ENCODE data around the gene NECAP2.

- TF ChIP-seq, protein P1, sequence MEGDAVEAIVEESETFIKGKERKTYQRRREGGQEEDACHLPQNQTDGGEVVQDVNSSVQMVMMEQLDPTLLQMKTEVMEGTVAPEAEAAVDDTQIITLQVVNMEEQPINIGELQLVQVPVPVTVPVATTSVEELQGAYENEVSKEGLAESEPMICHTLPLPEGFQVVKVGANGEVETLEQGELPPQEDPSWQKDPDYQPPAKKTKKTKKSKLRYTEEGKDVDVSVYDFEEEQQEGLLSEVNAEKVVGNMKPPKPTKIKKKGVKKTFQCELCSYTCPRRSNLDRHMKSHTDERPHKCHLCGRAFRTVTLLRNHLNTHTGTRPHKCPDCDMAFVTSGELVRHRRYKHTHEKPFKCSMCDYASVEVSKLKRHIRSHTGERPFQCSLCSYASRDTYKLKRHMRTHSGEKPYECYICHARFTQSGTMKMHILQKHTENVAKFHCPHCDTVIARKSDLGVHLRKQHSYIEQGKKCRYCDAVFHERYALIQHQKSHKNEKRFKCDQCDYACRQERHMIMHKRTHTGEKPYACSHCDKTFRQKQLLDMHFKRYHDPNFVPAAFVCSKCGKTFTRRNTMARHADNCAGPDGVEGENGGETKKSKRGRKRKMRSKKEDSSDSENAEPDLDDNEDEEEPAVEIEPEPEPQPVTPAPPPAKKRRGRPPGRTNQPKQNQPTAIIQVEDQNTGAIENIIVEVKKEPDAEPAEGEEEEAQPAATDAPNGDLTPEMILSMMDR (IDR thresholded peaks at IDR 0.05): no peak
- TF ChIP-seq POLR2AphosphoS5 (IDR thresholded peaks at IDR 0.05): no peak
- no peak for TF ChIP-seq POLR2A (IDR thresholded peaks at IDR 0.05; ENCODE audit: low read depth)
- TF ChIP-seq EP300 (IDR thresholded peaks at IDR 0.05): no peak
These were observed 2.4 kb downstream of the NECAP2 start for GRCh38 chr1:16442941-16443340.

Data from esophagus muscularis mucosa (tissue), 4 donors.